Stimulated activated naive CD4-positive, alpha-beta T cell (primary cell): ENCODE measurements around the gene IFT25.
"Not testable (repeated sequence)": the region's sequence is repeated elsewhere in the genome, so short reads cannot be mapped to it uniquely, and the experiment has no call there.

Source experiments
- DNase-seq, 6 experiments: peaks; one replicate each; lab custom pipeline; 2025; lab: John Stamatoyannopoulos, UW

IFT25 gene

GRCh38 chr1:53889304-53890298 is 55.9 kb downstream of the IFT25 start, which contains the start of gene YIPF1:
YIPF1 (minus strand) TSS chr1:53889797; CDS start chr1:53888937, 860 bp downstream.
- peak; percentile 69 to 85 (median 78) for DNase-seq

- no peak for DNase-seq
Observed at GRCh38 chr1:53888681-53889080, 56.8 kb downstream of the IFT25 start.

GRCh38 chr1:53883600-53883999 is 61.9 kb downstream of the IFT25 start:
- not testable (repeated sequence) for DNase-seq

- DNase-seq: not testable (repeated sequence)
Observed at GRCh38 chr1:53881853-53882252, 63.6 kb downstream of the IFT25 start.

- no peak for DNase-seq
Observed at GRCh38 chr1:53878492-53879105, 66.9 kb downstream of the IFT25 start.

GRCh38 chr1:53875150-53875549 is 70.3 kb downstream of the IFT25 start:
- DNase-seq: not testable (repeated sequence)

- DNase-seq: no peak
Observed at GRCh38 chr1:53871773-53872484, 73.6 kb downstream of the IFT25 start.
